GM12874 (cell line): ENCODE measurements around the gene DCAF7.

Experiments used
- TF ChIP-seq, protein P1 (sequence below): IDR thresholded peaks from 2 replicates; pipeline ENCODE4 v1.5.1; 2011; ENCODE audit warnings: low read depth, mild to moderate bottlenecking, control low read depth, low read length, moderate library complexity; ENCODE audit not compliant: insufficient read depth

The DCAF7 gene

DNA sequence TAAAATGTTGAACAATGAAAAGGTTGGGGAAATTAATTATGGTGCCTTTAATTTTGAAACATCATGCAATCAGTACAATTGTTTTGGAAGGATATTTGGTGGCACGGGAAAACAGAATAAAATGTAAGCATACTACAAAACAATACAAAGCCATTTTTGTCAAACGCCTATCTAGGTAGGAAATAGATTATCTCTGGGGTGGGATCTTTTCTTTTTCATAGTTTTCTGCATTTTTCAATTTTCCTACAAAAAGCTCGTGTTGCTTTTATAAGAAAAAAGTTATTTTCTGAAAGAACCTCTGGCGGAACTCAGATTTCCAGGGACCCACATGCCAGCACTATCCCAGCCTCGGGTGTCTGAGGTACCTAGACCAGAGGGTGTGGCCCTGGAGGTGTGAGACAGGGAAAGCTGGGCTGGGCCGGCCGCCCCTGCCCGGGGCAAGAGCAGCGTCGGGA is 71.0 kb downstream of the DCAF7 start:
- TF ChIP-seq, protein P1, sequence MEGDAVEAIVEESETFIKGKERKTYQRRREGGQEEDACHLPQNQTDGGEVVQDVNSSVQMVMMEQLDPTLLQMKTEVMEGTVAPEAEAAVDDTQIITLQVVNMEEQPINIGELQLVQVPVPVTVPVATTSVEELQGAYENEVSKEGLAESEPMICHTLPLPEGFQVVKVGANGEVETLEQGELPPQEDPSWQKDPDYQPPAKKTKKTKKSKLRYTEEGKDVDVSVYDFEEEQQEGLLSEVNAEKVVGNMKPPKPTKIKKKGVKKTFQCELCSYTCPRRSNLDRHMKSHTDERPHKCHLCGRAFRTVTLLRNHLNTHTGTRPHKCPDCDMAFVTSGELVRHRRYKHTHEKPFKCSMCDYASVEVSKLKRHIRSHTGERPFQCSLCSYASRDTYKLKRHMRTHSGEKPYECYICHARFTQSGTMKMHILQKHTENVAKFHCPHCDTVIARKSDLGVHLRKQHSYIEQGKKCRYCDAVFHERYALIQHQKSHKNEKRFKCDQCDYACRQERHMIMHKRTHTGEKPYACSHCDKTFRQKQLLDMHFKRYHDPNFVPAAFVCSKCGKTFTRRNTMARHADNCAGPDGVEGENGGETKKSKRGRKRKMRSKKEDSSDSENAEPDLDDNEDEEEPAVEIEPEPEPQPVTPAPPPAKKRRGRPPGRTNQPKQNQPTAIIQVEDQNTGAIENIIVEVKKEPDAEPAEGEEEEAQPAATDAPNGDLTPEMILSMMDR: no peak

DNA sequence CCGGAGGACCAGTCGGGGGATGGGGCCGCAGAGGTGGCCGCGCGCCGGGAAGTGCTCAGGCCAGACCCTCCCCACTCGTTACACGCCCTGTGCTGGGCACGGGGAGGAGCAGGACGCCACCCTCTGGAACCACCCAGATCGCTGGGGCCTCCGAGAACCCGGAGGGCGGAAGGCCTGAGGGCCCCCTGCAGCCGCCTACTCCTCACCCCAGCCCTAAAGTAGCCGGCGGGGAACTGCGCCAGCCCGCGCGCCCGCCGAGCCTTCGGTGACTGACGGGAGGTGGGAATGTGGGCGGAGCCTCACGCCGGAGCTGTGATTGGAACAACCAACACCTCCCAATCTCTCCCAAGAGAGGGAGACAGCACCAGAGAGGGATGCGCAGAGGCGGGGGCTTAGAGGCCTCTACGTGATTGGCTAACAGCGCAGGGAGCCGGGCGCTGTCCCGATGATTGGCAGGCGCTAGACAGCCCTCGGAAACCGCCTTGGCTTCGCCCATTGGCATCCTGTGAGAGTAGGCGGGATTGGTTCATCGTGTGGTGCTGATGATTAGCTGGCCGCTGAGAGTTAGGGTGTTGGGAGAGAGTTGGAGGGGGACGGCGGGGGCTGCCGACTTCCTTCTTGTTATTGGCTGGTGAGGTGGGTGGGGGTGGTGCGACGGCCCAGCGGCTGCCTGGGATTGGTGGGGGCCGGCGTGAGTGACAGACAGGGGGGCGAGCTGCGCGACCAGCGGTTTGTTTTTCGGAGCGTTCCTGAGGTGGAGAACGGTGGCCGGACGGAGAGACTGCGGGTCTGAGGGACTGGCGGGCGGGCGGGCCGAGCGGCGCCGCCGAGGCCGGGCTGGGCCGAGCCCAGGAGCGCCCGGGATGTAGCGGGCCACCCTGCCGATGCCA is 71.7 kb downstream of the DCAF7 start, which contains the start of gene MAP3K3:
MAP3K3 (plus strand) TSS at position 734 of the 890 bp plus-strand sequence. CDS start 343 bp downstream, outside the sequence.
- TF ChIP-seq, protein P1: no peak

DNA sequence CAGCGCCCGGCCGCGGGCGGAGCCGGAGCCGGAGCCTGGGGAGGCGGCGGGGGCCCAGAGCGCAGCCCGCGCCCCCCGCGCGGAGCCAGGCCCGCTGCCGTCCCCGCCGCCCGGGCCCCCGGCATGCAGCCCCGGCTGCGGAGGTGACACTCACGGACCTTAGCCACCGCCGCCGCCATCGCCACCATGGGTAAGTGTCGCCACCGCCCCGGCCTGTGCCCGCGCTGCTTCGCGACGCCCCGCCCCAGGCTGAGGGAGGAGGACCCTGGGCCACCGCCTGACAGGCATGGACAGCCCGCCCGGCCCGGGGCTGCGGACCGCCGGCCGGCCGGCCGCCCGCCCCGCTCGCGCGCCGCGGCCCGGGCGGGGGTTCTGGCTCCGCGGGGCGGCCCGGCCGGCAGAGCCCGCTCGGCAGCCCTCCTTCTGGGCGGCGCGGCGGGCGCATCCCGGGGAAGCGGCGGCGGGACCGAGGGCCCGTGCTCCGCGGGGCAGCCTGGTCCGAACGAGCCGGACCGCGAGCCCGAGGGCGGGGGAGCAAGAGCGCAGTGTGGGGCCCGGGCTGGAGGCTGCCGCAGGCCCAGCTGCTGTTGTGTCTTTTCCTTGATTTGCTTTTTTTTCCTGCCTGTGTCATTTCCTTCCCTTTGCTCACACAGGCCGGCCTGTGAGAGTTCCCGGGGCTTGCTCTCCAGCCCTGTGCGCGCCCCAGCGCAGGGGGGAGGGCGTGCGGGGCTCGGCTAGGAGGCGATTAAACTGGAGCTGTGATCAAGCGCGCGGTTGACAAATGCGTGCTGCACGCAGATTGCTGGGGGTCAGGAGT is 72.5 kb downstream of the DCAF7 start:
- TF ChIP-seq, protein P1: no peak

DNA sequence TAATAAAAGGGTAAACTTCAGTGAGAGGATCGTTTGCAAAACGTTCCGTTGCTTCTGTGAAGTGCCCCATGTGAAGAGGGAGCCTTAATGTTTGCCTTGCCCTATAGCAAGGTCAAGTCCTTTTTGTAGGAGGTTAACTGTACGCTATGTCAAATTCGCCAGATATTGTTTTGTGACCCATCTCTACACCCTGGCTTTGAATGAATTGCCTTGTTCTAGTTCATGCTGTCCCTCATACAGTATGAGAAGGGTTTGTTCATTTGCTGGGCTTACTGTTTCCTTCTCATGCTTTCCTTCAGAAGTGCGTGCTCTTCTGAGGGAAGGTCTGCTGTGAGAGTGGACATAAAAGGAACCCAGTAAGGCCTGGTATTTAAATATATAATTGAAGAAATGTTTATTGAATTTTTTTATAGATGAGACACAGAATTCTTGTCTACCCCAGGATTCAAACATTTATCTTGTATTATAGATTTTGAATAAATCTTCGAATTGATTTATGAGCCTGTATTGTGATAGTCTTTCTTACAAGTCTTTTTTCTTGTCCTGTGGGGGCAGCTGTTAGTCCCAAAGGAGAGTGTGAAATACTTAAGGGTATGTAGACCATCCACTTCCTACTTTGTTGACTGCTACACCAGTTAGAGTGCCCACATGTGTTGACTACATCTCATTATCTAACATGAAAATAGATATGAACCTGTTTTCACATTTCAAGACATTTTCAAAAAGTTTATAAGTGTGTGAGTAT is 73.7 kb downstream of the DCAF7 start:
- TF ChIP-seq, protein P1: no peak

DNA sequence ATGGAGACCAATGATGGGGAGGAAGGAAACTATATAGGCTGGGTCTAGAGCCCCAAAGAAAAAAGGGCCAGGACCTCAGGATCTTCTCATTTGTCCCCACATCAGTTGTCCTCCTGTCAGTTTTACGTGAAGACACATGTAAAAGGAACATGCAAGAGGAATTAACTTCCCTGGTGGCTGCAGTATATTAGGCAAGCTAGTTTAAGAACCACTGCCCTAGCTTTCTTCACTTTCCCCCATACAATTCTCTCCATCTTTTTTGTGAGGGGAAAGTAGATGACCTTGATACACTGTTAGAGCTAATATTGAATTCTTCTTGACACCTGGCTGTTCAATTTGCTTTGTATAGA is 74.2 kb downstream of the DCAF7 start:
- TF ChIP-seq, protein P1: no peak

DNA sequence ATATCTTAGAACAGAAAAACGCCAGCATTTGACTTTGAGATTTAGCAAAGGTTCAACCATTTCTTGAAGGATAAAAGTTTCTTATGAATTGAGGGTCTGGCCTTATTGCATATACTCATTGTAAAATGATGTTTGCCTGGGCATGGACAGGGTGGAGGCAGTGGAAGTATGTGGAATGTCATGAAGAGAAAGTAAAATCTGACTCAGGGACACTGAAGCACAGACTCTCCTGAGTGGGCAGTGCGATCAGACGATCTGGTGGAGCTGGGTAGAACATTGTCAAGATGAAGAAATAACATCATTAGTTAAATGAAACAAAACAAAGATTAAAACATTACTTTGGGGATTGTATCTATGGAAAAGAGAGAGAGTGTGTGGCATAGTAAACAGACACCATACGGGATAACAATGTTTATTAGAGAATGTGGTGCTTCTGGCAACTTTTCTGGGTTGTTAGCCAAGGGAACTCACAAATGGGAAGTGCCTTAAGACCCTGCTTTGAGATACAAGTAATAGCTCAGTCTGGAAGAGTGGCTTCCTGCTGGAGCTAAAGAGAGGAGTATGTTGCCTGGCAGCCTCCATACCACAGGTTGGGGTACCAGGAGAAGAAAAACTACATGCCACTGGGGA is 76.4 kb downstream of the DCAF7 start:
- TF ChIP-seq, protein P1: no peak
